Osteocyte (in vitro differentiated cells): ENCODE results near the gene PRSS48. TPM values are rescaled to one million over a fixed set of nuclear protein-coding genes. Genes with fewer than 3 reads are reported as not detected.

Source experiments
- DNase-seq: peaks from one replicate; pipeline ENCODE4 v3.0.0; 2021; ENCODE audit warnings: mixed read lengths; ENCODE audit not compliant: unreplicated experiment; ENCODE audit errors: extremely low spot score
- H3K27ac Mint-ChIP-seq: one replicate; pipeline ENCODE4 v1.8.0; 2021; ENCODE audit warnings: mild to moderate bottlenecking, mixed read lengths; ENCODE audit not compliant: unreplicated experiment
- H3K27me3 Mint-ChIP-seq: one replicate; pipeline ENCODE4 v1.8.0; 2021; ENCODE audit warnings: mixed read lengths; ENCODE audit not compliant: unreplicated experiment
- H3K36me3 Mint-ChIP-seq: one replicate; pipeline ENCODE4 v1.8.0; 2021; ENCODE audit warnings: mixed read lengths; ENCODE audit not compliant: unreplicated experiment
- H3K4me1 Mint-ChIP-seq: one replicate; pipeline ENCODE4 v1.8.0; 2021; ENCODE audit warnings: mixed read lengths; ENCODE audit not compliant: unreplicated experiment
- H3K4me3 Mint-ChIP-seq: one replicate; pipeline ENCODE4 v1.8.0; 2021; ENCODE audit warnings: mild to moderate bottlenecking, moderate library complexity, mixed read lengths; ENCODE audit not compliant: unreplicated experiment
- H3K9me3 Mint-ChIP-seq: one replicate; pipeline ENCODE4 v1.8.0; 2021; ENCODE audit warnings: mixed read lengths; ENCODE audit not compliant: unreplicated experiment
- CTCF ChIP-seq: fragments of 200-600 bp; sonication (generic); IDR thresholded peaks from 2 replicates; pipeline ENCODE4 v1.5.0; 2021; ENCODE audit warnings: antibody characterized with exemption, mild to moderate bottlenecking, moderate library complexity
- total RNA-seq: library from RNA; stranded (reverse); gene quantifications from 2 replicates; pipeline ENCODE4 v1.2.1, GENCODE V29; 2021

The PRSS48 gene
- total RNA-seq, 1 donor from 2014 or later: not detected

- Mint-ChIP-seq H3K9me3 (no peaks in the 10 kb centered on the region), H3K4me3 (no peak overlapping the region), H3K36me3 (no peaks in the 10 kb centered on the region), H3K4me1 (peaks cover 46% of the 10 kb centered on the region), H3K27ac (peak overlapping the region; percentile 81), H3K27me3 (no peaks in the 10 kb centered on the region)
- no peak for TF ChIP-seq CTCF
- no peak for DNase-seq
Observed at GRCh38 chr4:151322570-151322969, 45.6 kb downstream of the PRSS48 start.

- Mint-ChIP-seq H3K36me3 (no peaks in the 10 kb centered on the region), H3K27me3 (no peaks in the 10 kb centered on the region), H3K9me3 (no peaks in the 10 kb centered on the region), H3K27ac (peak overlapping the region; percentile 89), H3K4me1 (peaks cover 44% of the 10 kb centered on the region), H3K4me3 (peak overlapping the region; percentile 78)
- TF ChIP-seq CTCF: no peak
- DNase-seq: no peak
Observed at GRCh38 chr4:151323667-151324066, 46.7 kb downstream of the PRSS48 start.

DNA sequence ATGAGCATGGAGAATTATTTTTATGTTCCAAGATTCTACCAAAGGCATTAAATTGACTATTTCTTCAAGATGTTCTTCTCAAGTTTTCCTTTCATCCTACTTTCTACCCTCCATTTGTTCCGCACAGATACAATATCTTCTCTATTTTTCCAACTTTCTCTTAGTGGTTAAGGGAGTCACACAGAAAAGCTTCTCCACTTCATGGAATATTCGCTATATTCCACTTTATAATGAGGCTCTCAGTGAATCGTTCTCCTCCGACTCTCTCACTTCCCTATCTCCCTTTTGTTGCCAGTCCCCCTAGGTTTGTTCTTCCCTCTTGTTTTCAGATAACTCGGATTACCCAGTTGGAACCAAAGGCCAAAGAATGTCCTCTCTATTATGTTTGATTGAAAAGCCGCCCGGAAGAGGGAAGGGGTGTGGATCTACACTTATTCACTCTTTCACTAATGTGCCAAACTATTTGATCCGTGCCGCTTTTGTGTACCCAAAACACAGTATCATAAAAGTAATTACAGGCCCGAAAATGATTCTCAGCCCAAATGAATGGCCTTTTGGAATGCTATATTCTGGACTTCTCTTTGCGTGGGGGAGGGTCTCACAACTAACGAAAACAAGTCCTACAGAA, 47.3 kb downstream of the PRSS48 start:
- Mint-ChIP-seq H3K9me3 (no peaks in the 10 kb centered on the region), H3K4me3 (peak overlapping the region; percentile 78), H3K4me1 (peaks cover 44% of the 10 kb centered on the region), H3K36me3 (no peaks in the 10 kb centered on the region), H3K27ac (peak overlapping the region; percentile 89), H3K27me3 (no peaks in the 10 kb centered on the region)
- no peak for TF ChIP-seq CTCF
- no peak for DNase-seq

DNA sequence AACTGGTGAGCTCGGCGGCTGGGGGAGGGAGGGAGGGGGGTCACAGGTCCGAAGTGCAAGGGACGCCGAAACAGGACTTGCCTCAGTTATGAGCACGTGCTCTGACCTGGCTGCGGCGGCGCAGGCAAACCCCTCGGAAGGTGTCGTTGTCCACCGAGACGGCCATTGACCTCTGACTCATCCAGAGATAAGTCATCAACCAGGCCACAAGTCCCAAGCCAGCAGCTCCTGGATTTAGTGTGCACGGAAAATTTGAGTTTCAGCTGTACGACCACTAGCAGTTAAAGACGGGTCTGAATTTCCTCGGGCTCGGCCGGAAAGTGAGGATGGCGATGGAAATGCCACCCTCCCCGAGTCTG, 47.8 kb downstream of the PRSS48 start:
- no peak for TF ChIP-seq CTCF
- Mint-ChIP-seq H3K27ac (peak overlapping the region; percentile 89), H3K36me3 (no peaks in the 10 kb centered on the region), H3K4me3 (peak overlapping the region; percentile 78), H3K4me1 (peaks cover 44% of the 10 kb centered on the region), H3K9me3 (no peaks in the 10 kb centered on the region), H3K27me3 (no peaks in the 10 kb centered on the region)
- no peak for DNase-seq

GRCh38 chr4:151325111-151325948, 48.4 kb downstream of the PRSS48 start, which contains the start of gene SH3D19:
TSS of gene SH3D19 (minus strand) at chr4:151325605. CDS start at chr4:151325352, 253 bp downstream.
- H3K4me3 Mint-ChIP-seq: peak within 1 kb of the TSS; percentile 96
- H3K27me3 Mint-ChIP-seq: no peaks in the 10 kb centered on the region
- H3K36me3 Mint-ChIP-seq: no peaks in the 10 kb centered on the region
- DNase-seq: peak; percentile 84
- no peak for TF ChIP-seq CTCF
- H3K4me1 Mint-ChIP-seq: peaks cover 44% of the 10 kb centered on the region
- H3K9me3 Mint-ChIP-seq: no peaks in the 10 kb centered on the region
- peak within 1 kb of the TSS; percentile 95 for H3K27ac Mint-ChIP-seq
